ENCODE results near the gene TEAD4.

- TF ChIP-seq CTCF (IDR thresholded peaks at IDR 0.05) (no peak), POLR2A (IDR thresholded peaks at IDR 0.05) (no peak)
These were observed 11.5 kb downstream of the TEAD4 start for GRCh38 chr12:2970744-2971143.
